Esophagus squamous epithelium (tissue), 4 donors: ENCODE measurements around the gene TMEM182.

ENCODE experiments used
- CTCF ChIP-seq, 6 experiments: fragments of 450-650 bp in 4 of 6; fragments of 200-600 bp in 2 of 6; sonication (generic) in 2 of 6; IDR thresholded peaks; one replicate each; pipeline ENCODE4 v1.5.1; 2016 to 2019; ENCODE audit warnings: antibody characterized with exemption in 6 of 6, mild to moderate bottlenecking in 4 of 6, moderate library complexity in 4 of 6
- POLR2A ChIP-seq, 4 donors: fragments of 450-650 bp; IDR thresholded peaks; one replicate each; pipeline ENCODE4 v1.6.1; 2017; ENCODE audit warnings: antibody characterized with exemption in 4 of 4, mild to moderate bottlenecking in 4 of 4, moderate library complexity in 3 of 4

- no peak for TF ChIP-seq CTCF (IDR thresholded peaks at IDR 0.05)
- no peak for TF ChIP-seq POLR2A (IDR thresholded peaks at IDR 0.05)
These were observed at the start of gene TMEM182 for GRCh38 chr2:102761763-102762162.
